Measurements from ENCODE around the gene STARD13. TPM values are rescaled to one million over a fixed set of nuclear protein-coding genes. Genes with fewer than 3 reads are reported as not detected.

The STARD13 gene
- total RNA-seq, 1 donor from 2014 or later: 2.0 TPM

- DNase-seq (ENCODE audit: low spot score): no peak
- Mint-ChIP-seq H3K36me3 (no peaks in the 10 kb centered on the region), H3K4me3 (no peak overlapping the region), H3K4me1 (no peaks in the 10 kb centered on the region), H3K27ac (no peak overlapping the region), H3K9me3 (no peaks in the 10 kb centered on the region), H3K27me3 (ENCODE audit: insufficient read depth, low read depth) (no peaks in the 10 kb centered on the region)
- H3K4me1 ChIP-seq: no peaks in the 10 kb centered on the region
- H3K9me3 ChIP-seq (ENCODE audit: low read depth): no peaks in the 10 kb centered on the region
- no peak overlapping the region for H3K27ac ChIP-seq
- H3K27me3 ChIP-seq: no peaks in the 10 kb centered on the region
- no peaks in the 10 kb centered on the region for H3K79me2 ChIP-seq (ENCODE audit: low read depth)
- TF ChIP-seq EZH2phosphoT487 (IDR thresholded peaks at IDR 0.05) (no peak), CTCF (IDR thresholded peaks at IDR 0.05) (no peak), EZH2 (IDR thresholded peaks at IDR 0.05) (no peak)
- H4K20me1 ChIP-seq (ENCODE audit: low read depth): no peaks in the 10 kb centered on the region
- no peak overlapping the region for H3K4me3 ChIP-seq
- no peak overlapping the region for H3K9ac ChIP-seq
- H3F3A ChIP-seq (ENCODE audit: low read depth): no peaks in the 10 kb centered on the region
- H2AFZ ChIP-seq (replicated peaks): no peak overlapping the region
- no peaks in the 10 kb centered on the region for H3K36me3 ChIP-seq
- no peak overlapping the region for H3K4me2 ChIP-seq
These were observed 214.8 kb downstream of the STARD13 start for GRCh38 chr13:33070713-33071112.

- H3F3A ChIP-seq (ENCODE audit: low read depth): no peaks in the 10 kb centered on the region
- no peak overlapping the region for H2AFZ ChIP-seq (replicated peaks)
- no peak overlapping the region for H3K27ac ChIP-seq
- H3K4me1 Mint-ChIP-seq: no peaks in the 10 kb centered on the region
- no peak overlapping the region for H3K4me3 ChIP-seq
- H3K9ac ChIP-seq: no peak overlapping the region
- no peaks in the 10 kb centered on the region for H3K4me1 ChIP-seq
- no peak overlapping the region for H3K4me2 ChIP-seq
- no peaks in the 10 kb centered on the region for H3K9me3 ChIP-seq (ENCODE audit: low read depth)
- H4K20me1 ChIP-seq (ENCODE audit: low read depth): no peaks in the 10 kb centered on the region
- no peak for DNase-seq (ENCODE audit: low spot score)
- no peaks in the 10 kb centered on the region for H3K79me2 ChIP-seq (ENCODE audit: low read depth)
- H3K27me3 Mint-ChIP-seq (ENCODE audit: insufficient read depth, low read depth): no peaks in the 10 kb centered on the region
- H3K27ac Mint-ChIP-seq: no peak overlapping the region
- no peak for TF ChIP-seq EZH2 (IDR thresholded peaks at IDR 0.05)
- no peak for TF ChIP-seq EZH2phosphoT487 (IDR thresholded peaks at IDR 0.05)
- peak; percentile 49 for TF ChIP-seq CTCF (IDR thresholded peaks at IDR 0.05)
- H3K36me3 ChIP-seq: no peaks in the 10 kb centered on the region
- H3K9me3 Mint-ChIP-seq: no peaks in the 10 kb centered on the region
- H3K27me3 ChIP-seq: no peaks in the 10 kb centered on the region
- no peak overlapping the region for H3K4me3 Mint-ChIP-seq
- H3K36me3 Mint-ChIP-seq: no peaks in the 10 kb centered on the region
These were observed 216.2 kb downstream of the STARD13 start for GRCh38 chr13:33069365-33069764.

GRCh38 chr13:33066329-33066728 is 219.2 kb downstream of the STARD13 start:
- Mint-ChIP-seq H3K27ac (no peak overlapping the region), H3K9me3 (no peaks in the 10 kb centered on the region)

More at GRCh38 chr13:33066329-33066728, 219.2 kb downstream of the STARD13 start:
- Histone ChIP-seq H3K4me2 (no peak overlapping the region), H3K4me1 (no peaks in the 10 kb centered on the region), H3F3A (ENCODE audit: low read depth) (no peaks in the 10 kb centered on the region), H3K9ac (no peak overlapping the region), H3K9me3 (ENCODE audit: low read depth) (no peaks in the 10 kb centered on the region), H3K27ac (no peak overlapping the region), H3K36me3 (no peaks in the 10 kb centered on the region), H2AFZ (replicated peaks) (no peak overlapping the region), H3K27me3 (no peaks in the 10 kb centered on the region), H4K20me1 (ENCODE audit: low read depth) (no peaks in the 10 kb centered on the region), H3K79me2 (ENCODE audit: low read depth) (no peaks in the 10 kb centered on the region), H3K4me3 (no peak overlapping the region)
- no peak for TF ChIP-seq CTCF (IDR thresholded peaks at IDR 0.05)
- TF ChIP-seq EZH2phosphoT487 (IDR thresholded peaks at IDR 0.05): no peak
- TF ChIP-seq EZH2 (IDR thresholded peaks at IDR 0.05): no peak
- peaks cover 2% of the 10 kb centered on the region for H3K36me3 Mint-ChIP-seq
- DNase-seq (ENCODE audit: low spot score): no peak
- no peaks in the 10 kb centered on the region for H3K27me3 Mint-ChIP-seq (ENCODE audit: insufficient read depth, low read depth)
- H3K4me3 Mint-ChIP-seq: no peak overlapping the region
- peaks cover 5% of the 10 kb centered on the region for H3K4me1 Mint-ChIP-seq
